Keratinocyte (primary cell): ENCODE results near the gene ARHGEF16.

ENCODE experiments used
- EZH2 ChIP-seq: IDR thresholded peaks from one replicate; pipeline ENCODE4 v1.6.1; 2012; ENCODE audit warnings: inconsistent platforms, mild to moderate bottlenecking, low read length, moderate library complexity
- TF ChIP-seq, protein P1 (sequence below), 3 experiments: IDR thresholded peaks in 1 of 3; conservative IDR thresholded peaks in 1 of 3; optimal IDR thresholded peaks in 1 of 3; 2 replicates in 2 of 3; 3 replicates in 1 of 3; pipeline versions ENCODE3 to v1.5.1; 2011; ENCODE audit warnings: low read length in 3 of 3, mild to moderate bottlenecking in 3 of 3, moderate library complexity in 2 of 3, control low read depth in 1 of 3, inconsistent platforms in 1 of 3; ENCODE audit not compliant: insufficient read depth in 2 of 3; ENCODE audit errors: extremely low read depth in 1 of 3

DNA sequence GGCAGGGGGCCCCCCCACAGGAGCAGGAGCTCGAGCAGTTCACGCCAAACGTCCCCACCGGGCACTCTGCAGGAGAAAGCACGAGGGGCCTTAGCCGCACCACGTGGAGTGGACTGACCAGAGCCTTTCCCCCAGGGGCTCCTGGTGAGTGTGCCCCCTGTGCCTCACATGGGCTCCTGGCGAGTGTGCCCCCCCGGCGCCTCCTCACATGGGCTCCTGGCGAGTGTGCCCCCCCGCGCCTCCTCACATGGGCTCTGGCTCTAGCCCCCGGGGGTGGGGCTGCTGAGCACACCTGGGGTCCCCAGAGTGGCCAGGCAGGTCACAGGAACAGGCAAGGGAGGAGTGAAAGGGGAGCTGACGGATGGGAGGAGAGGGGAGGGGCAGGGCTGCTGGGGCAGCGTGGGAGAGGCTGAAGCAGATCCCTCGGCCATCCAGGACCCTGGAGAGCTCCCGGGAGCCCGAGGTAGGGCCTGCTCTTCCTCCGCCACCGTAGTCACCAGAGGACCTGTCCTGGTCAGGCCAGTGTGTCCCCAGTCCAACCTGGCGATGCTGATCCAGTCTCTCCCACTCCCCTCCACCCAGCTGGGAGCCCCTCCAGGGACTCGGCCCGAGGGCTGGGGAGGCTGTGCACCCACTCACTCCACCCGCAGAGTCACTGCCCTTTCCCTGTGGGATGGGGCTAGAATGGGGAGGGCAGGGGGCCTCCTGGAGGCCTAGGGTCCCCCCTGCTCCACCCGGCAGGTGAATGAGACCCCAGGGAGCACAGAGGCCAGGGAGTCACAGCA lies 47.6 kb downstream of the ARHGEF16 start:
- TF ChIP-seq, protein P1, sequence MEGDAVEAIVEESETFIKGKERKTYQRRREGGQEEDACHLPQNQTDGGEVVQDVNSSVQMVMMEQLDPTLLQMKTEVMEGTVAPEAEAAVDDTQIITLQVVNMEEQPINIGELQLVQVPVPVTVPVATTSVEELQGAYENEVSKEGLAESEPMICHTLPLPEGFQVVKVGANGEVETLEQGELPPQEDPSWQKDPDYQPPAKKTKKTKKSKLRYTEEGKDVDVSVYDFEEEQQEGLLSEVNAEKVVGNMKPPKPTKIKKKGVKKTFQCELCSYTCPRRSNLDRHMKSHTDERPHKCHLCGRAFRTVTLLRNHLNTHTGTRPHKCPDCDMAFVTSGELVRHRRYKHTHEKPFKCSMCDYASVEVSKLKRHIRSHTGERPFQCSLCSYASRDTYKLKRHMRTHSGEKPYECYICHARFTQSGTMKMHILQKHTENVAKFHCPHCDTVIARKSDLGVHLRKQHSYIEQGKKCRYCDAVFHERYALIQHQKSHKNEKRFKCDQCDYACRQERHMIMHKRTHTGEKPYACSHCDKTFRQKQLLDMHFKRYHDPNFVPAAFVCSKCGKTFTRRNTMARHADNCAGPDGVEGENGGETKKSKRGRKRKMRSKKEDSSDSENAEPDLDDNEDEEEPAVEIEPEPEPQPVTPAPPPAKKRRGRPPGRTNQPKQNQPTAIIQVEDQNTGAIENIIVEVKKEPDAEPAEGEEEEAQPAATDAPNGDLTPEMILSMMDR (optimal IDR thresholded peaks at IDR 0.05 in 1 of 3, IDR thresholded peaks at IDR 0.05 in 1 of 3, conservative IDR thresholded peaks at IDR 0.05 in 1 of 3; ENCODE audit: extremely low read depth in 1 of 3, insufficient read depth in 2 of 3, low read length in 3 of 3): no peak
- TF ChIP-seq EZH2: no peak
